Bronchial epithelial cell (primary cell): ENCODE results near the gene FAAP24. TPM values are rescaled to one million over a fixed set of nuclear protein-coding genes. Genes with fewer than 3 reads are reported as not detected.
"Not testable (repeated sequence)": the region's sequence is repeated elsewhere in the genome, so short reads cannot be mapped to it uniquely, and the experiment has no call there.

ENCODE experiments used
- DNase-seq: peaks from one replicate; pipeline ENCODE4 v3.0.0-alpha.2; 2010; ENCODE audit warnings: low read depth
- FAIRE-seq: peaks from 2 replicates; lab custom pipeline; 2011; peaks lifted over from hg19 to GRCh38; lab: Jason Lieb, UNC
- H3K27me3 ChIP-seq: 2 replicates; pipeline ENCODE4 v1.5.1; 2011; ENCODE audit warnings: low read length; ENCODE audit not compliant: control insufficient read depth, insufficient read depth
- H3K36me3 ChIP-seq: 2 replicates; pipeline ENCODE4 v1.5.1; 2011; ENCODE audit warnings: low read length; ENCODE audit not compliant: control insufficient read depth, insufficient read depth
- H3K4me3 ChIP-seq: 2 replicates; pipeline ENCODE4 v1.5.1; 2011; ENCODE audit warnings: mild to moderate bottlenecking, low read depth, low read length, control low read depth
- total RNA-seq: library from RNA; depleted of rRNA; stranded (reverse); fragments of >200 nt; gene quantifications from 2 replicates; pipeline ENCODE4 v1.2.1, GENCODE V29; 2014
- TF ChIP-seq, protein P1 (sequence below): IDR thresholded peaks from 2 replicates; pipeline ENCODE4 v1.5.1; 2011; ENCODE audit warnings: mild to moderate bottlenecking, moderate library complexity, low read length, control low read depth, inconsistent platforms; ENCODE audit not compliant: insufficient read depth, severe bottlenecking

The FAAP24 gene
- total RNA-seq, 1 donor from 2014 or later: 0.79 TPM

DNA sequence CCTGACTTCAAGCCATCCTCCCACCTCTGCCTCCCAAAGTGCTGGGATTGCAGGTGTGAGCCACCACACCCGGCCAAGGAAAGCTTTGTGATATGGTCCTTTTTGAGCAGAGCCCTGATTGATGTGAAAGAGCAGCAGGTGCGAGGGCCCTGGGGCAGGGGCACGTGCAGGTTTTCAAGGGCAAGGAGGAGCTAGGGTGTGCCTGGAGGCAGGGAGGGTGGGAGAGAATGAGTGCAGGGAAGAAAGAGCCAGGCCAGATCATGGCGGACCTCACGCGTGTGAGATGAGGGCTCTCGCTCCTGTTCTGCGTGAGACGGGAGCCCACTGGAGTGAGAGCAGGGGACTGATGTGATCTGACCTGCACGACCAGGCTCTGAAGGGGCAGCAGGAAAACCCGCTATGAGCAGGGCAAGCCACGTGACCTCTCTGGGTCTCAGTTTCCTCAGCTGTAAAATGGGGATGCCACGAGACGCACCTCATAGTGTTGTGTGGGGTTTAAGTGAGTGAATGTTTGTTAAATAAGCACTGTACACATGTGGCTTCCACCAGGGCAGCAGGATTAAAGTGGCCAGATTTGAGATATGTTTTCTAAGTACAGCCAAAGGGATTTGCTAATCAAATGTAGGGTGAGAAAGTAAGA lies 25.8 kb downstream of the FAAP24 start:
- H3K36me3 ChIP-seq: peaks cover 10% of the 10 kb centered on the region
- H3K4me3 ChIP-seq: no peak overlapping the region
- no peak for FAIRE-seq
- H3K27me3 ChIP-seq: no peaks in the 10 kb centered on the region
- no peak for DNase-seq
- TF ChIP-seq, protein P1, sequence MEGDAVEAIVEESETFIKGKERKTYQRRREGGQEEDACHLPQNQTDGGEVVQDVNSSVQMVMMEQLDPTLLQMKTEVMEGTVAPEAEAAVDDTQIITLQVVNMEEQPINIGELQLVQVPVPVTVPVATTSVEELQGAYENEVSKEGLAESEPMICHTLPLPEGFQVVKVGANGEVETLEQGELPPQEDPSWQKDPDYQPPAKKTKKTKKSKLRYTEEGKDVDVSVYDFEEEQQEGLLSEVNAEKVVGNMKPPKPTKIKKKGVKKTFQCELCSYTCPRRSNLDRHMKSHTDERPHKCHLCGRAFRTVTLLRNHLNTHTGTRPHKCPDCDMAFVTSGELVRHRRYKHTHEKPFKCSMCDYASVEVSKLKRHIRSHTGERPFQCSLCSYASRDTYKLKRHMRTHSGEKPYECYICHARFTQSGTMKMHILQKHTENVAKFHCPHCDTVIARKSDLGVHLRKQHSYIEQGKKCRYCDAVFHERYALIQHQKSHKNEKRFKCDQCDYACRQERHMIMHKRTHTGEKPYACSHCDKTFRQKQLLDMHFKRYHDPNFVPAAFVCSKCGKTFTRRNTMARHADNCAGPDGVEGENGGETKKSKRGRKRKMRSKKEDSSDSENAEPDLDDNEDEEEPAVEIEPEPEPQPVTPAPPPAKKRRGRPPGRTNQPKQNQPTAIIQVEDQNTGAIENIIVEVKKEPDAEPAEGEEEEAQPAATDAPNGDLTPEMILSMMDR: no peak

DNA sequence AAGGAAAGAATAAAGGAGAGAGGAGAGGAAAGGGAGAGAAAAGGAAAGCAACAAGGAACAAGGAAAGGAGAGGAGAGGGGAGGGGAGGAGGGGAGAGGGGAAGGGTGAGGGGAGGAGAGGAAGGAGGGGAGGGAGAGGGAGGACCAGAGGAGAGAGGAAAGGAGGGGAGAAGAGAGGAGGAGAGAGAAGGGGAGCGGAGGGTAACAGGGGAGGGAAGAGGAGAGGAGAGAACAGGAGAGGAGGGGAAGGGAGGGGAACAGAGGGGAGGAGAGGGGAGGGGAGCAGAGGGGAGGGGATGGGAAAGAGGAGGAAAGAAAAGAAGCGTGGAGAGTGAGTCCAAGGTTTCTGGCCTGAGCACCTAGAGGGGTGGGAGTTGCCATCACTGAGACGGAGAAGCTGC lies 26.7 kb downstream of the FAAP24 start:
- DNase-seq (no peak), FAIRE-seq (no peak)
- H3K36me3 ChIP-seq: peaks cover 10% of the 10 kb centered on the region
- H3K4me3 ChIP-seq: no peak overlapping the region
- H3K27me3 ChIP-seq: no peaks in the 10 kb centered on the region
- TF ChIP-seq, protein P1: no peak

- H3K27me3 ChIP-seq: no peaks in the 10 kb centered on the region
- no peak for DNase-seq
- peaks cover 7% of the 10 kb centered on the region for H3K36me3 ChIP-seq
- no peak overlapping the region for H3K4me3 ChIP-seq
- TF ChIP-seq, protein P1: no peak
- FAIRE-seq: no peak
Observed at GRCh38 chr19:33000510-33000909, 28.5 kb downstream of the FAAP24 start.

GRCh38 chr19:33000910-33001309 lies 28.9 kb downstream of the FAAP24 start:
- TF ChIP-seq, protein P1: no peak
- Histone ChIP-seq H3K36me3 (peaks cover 7% of the 10 kb centered on the region), H3K4me3 (no peak overlapping the region), H3K27me3 (no peaks in the 10 kb centered on the region)
- FAIRE-seq (no peak), DNase-seq (no peak)

GRCh38 chr19:33002126-33002865 lies 30.3 kb downstream of the FAAP24 start:
- DNase-seq, FAIRE-seq, H3K4me3 ChIP-seq, H3K36me3 ChIP-seq, H3K27me3 ChIP-seq: not testable (repeated sequence)

DNA sequence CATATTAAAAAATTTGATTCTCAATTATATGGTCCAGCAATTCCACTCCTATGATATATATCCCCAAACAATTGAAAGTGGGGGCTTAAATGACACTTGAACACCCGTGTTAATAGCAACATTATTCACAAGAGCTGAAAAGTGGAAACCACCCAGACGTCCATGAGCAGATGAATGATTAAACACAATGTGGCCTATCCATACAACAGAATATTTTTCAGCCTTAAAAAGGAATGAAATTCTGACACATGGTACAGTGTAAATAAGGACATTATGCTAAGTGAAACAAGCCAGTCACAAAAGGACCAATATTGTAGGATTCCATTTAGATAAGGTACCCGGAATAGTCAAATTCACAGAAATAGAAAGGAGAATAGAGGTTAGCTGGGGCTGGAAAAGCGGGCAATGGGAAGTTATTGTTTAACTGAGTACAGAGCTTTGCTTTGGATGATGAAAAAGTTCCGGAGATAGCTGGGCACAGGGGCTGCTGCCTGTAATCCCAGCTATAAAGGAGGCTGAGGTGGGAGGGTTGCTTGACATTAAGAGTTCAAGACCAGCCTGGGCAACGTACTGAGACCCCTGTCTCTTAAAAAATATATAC lies 31.5 kb downstream of the FAAP24 start:
- not testable (repeated sequence) for H3K27me3 ChIP-seq, H3K36me3 ChIP-seq, DNase-seq, FAIRE-seq, H3K4me3 ChIP-seq
